ENCODE results near the gene SLC6A3. TPM values are rescaled to one million over a fixed set of nuclear protein-coding genes. Genes with fewer than 3 reads are reported as not detected.

SLC6A3 gene
- under 1 TPM in 2 of 4 donors, not detected in 2; 0.16 to 0.22 TPM for total RNA-seq

- no peak for TF ChIP-seq CTCF (IDR thresholded peaks at IDR 0.05; ENCODE audit: low read depth)
These were observed at the start of gene SLC6A3 for GRCh38 chr5:1445313-1445688. Gene SLC6A3 (minus strand): TSS chr5:1445440. CDS start chr5:1443197, 2,243 bp downstream.

- no peak for TF ChIP-seq CTCF (IDR thresholded peaks at IDR 0.05; ENCODE audit: low read depth)
These were observed 48.7 kb upstream of the SLC6A3 start for GRCh38 chr5:1493941-1494340.

- TF ChIP-seq CTCF (IDR thresholded peaks at IDR 0.05; ENCODE audit: low read depth) = no peak
These were observed 48.2 kb upstream of the SLC6A3 start for GRCh38 chr5:1493413-1493812.

GRCh38 chr5:1492757-1493156, 47.5 kb upstream of the SLC6A3 start:
- TF ChIP-seq CTCF (IDR thresholded peaks at IDR 0.05; ENCODE audit: low read depth) = no peak

GRCh38 chr5:1490376-1490775, 45.1 kb upstream of the SLC6A3 start:
- no peak for TF ChIP-seq CTCF (IDR thresholded peaks at IDR 0.05; ENCODE audit: low read depth)

- TF ChIP-seq CTCF (IDR thresholded peaks at IDR 0.05; ENCODE audit: low read depth) = no peak
These were observed 44.5 kb upstream of the SLC6A3 start for GRCh38 chr5:1489754-1490153.

GRCh38 chr5:1488882-1489680, 43.8 kb upstream of the SLC6A3 start:
- no peak for TF ChIP-seq CTCF (IDR thresholded peaks at IDR 0.05; ENCODE audit: low read depth)
